Glomerular visceral epithelial cell (primary cell): ENCODE measurements around the gene UBL5.

Experiments used
- DNase-seq: peaks from one replicate; pipeline ENCODE4 v3.0.0-alpha.2; 2016; ENCODE audit errors: extremely low spot score

UBL5 gene

GRCh38 chr19:9854282-9854846 is 26.6 kb downstream of the UBL5 start:
- DNase-seq, result no peak

DNA sequence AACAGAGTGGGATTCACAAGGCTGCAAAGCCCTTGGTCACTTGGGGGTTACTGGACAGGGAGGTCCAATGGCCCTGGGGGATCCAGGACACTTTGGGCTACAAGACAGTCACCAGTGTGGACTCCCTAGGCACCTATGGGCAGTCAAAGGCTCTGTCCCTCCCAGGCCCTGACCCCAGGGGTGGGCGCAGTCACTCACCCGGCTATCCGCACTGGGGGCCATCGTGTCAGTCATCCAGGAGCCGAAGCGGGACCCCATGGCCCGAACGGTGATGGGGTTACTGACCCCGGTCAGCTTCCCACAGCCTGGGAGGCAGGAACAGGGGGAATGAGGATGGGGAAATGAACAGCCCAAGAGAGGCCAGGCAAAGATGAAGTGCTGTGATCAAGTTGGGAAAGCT is 28.9 kb downstream of the UBL5 start:
- no peak for DNase-seq

- no peak for DNase-seq
These were observed 29.5 kb downstream of the UBL5 start for GRCh38 chr19:9857076-9857721.

GRCh38 chr19:9857920-9858746 is 30.4 kb downstream of the UBL5 start:
- DNase-seq, result no peak

DNA sequence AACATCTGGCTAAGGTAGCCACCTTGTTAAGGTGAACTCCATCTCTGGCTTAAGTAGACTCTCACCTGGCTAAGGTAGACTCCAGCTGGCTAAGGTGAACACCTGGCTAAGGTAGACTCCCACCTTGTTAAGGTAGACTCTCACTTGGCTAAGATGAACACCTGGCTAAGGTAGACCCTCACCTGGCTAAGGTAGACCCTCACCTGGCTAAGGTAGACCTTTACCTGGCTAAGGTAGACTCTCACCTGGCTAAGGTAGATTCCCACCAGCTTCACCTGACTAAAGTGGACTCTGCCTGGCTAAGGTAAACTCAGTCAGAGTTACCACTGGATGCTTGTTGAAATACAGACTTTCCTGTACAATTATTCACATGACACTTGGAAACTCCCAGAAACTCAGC is 31.0 kb downstream of the UBL5 start:
- no peak for DNase-seq

- DNase-seq, result no peak
These were observed 32.7 kb downstream of the UBL5 start for GRCh38 chr19:9860407-9860806.

GRCh38 chr19:9861503-9861902 is 33.8 kb downstream of the UBL5 start:
- DNase-seq, result no peak

DNA sequence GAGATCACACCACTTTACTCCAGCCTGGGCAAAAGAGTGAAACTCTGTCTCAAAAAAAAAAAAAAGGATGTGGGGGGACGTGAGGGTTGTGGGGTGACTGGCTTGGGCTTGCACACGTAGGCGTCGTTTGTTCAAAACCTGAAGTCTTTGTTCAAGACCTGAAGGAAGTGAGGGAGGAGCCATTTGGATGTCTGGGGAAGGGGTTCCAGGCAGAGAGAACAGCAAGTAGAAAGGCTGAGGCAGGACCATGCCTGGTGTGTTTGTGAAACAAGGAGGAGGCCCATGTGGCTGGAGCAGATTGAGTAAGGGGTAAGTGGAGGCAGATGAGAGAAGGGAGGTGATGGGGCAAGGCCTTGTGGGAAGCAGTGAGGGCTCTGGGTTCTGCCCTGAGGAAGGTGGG is 35.2 kb downstream of the UBL5 start:
- no peak for DNase-seq

GRCh38 chr19:9863759-9864158 is 36.0 kb downstream of the UBL5 start:
- no peak for DNase-seq

- no peak for DNase-seq
These were observed 38.2 kb downstream of the UBL5 start for GRCh38 chr19:9865732-9866501.

GRCh38 chr19:9868983-9869617 is 41.4 kb downstream of the UBL5 start:
- no peak for DNase-seq

GRCh38 chr19:9871626-9872338 is 44.1 kb downstream of the UBL5 start:
- no peak for DNase-seq

GRCh38 chr19:9872618-9873242 is 45.0 kb downstream of the UBL5 start:
- DNase-seq, result no peak

DNA sequence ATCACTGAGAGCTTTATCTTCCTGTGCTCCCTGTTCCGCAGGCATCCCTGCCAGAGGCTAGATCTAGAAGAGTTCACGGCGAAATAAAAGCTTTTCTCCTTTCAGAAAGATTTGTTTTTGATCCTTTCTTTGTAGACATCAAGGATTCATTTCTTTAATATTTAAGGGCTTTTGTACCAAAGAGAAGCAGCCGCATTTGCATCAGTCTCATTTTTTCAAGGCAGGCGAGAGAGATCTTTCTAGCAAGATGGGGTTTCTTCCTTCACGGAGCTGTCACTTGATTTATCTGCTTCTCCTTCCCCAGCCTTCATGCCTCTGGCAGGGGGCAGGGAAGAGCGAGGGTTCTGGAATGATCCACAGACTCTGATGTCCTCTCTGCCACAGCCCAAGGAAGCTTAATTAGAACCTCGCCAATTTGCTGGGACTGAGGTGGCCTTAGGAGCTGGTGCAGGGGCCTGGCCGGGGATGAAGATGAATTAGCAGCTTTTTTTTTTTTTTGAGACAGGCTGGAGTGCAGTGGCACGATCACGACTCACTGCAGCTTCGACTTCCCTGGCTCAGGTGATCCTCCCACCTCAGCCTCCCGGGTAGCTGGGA is 47.4 kb downstream of the UBL5 start:
- no peak for DNase-seq

DNA sequence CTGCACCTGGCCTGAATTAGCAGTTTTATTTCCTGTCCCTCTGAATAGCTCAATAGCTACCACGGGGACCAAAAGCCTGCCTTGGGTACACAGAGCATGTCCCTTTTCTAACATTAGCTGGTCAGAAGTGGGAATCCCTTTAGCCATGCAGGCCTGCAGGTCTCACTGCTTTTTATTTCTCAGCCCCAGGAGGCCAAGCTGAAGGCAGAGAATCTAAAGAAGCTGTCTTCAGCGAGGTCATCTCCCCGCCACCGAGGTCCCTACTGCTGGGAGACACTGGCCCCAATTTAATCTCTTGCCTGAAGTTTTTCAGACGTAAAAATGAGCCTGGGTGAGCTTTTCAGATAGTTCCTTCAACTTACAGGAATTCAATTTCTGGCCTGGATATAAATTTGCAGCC is 48.1 kb downstream of the UBL5 start:
- no peak for DNase-seq

- no peak for DNase-seq
These were observed 50.2 kb downstream of the UBL5 start for GRCh38 chr19:9877780-9878510.

DNA sequence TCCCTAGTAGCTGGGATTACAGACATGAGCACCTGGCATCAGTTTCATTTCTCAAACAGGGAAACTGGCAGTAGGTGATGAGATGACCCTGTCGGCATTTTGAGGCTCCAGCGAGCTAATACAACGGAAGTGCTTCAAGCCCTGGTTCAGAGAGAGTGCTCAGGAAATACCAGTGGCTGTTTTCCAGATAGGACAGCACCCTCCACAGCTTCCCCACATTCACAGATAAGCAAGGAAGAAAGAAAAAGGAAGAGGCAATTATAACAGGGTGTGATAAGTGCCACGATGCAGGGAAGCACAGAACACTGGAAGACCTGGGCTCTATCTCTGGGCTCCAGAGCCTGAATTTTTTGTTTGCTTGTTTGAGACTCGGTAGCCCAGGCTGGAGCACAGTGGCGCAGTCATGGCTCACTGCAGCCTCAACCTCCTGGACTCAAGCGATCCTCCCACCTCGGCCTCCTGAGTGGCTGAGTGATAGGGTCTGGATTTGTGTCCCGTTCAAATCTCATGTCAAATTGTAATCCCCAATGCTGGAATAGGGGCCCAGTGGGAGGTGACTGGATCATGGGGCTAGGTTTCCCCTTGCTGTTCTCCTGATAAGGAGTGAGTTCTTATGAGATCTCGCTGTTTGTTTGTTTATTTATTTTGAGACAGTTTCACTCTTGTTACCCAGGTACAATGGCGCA is 50.9 kb downstream of the UBL5 start:
- no peak for DNase-seq
